GM18951 (cell line): ENCODE results near the gene CEMIP.
"Not testable (repeated sequence)": the region's sequence is repeated elsewhere in the genome, so short reads cannot be mapped to it uniquely, and the experiment has no call there.

ENCODE experiments used
- POLR2A ChIP-seq: IDR thresholded peaks from 4 replicates; pipeline ENCODE4 v1.6.1; 2011; ENCODE audit warnings: mild to moderate bottlenecking; ENCODE audit not compliant: insufficient read length, insufficient read depth; ENCODE audit errors: extremely low read depth
- in situ Hi-C: fragments of 300-500 bp; cut with MboI; formaldehyde crosslinking; loops from one replicate; pipeline ENCODE4 v1.12.0; 2022; ENCODE audit warnings: low sequenced_read_pairs, mixed read lengths, inconsistent platforms; ENCODE audit not compliant: unreplicated experiment

CEMIP gene

GRCh38 chr15:80744826-80745225 lies 34.3 kb upstream of the CEMIP start:
- in situ Hi-C loops = no loop called here

GRCh38 chr15:80745888-80746287 lies 33.3 kb upstream of the CEMIP start:
- TF ChIP-seq POLR2A = no peak
- in situ Hi-C loops = no loop called here

More at GRCh38 chr15:80744826-80745225, 34.3 kb upstream of the CEMIP start:
- no peak for TF ChIP-seq POLR2A

GRCh38 chr15:80747317-80748053 lies 31.7 kb upstream of the CEMIP start:
- no peak for TF ChIP-seq POLR2A
- in situ Hi-C loops = no loop called here

GRCh38 chr15:80749589-80749988 lies 29.6 kb upstream of the CEMIP start:
- no peak for TF ChIP-seq POLR2A
- in situ Hi-C loops = no loop called here

- in situ Hi-C loops = no loop called here
- no peak for TF ChIP-seq POLR2A
Measured at GRCh38 chr15:80750575-80750974, 28.6 kb upstream of the CEMIP start.

- no peak for TF ChIP-seq POLR2A
- in situ Hi-C loops = no loop called here
Measured at GRCh38 chr15:80752204-80752603, 27.0 kb upstream of the CEMIP start.

GRCh38 chr15:80753161-80753560 lies 26.0 kb upstream of the CEMIP start:
- no peak for TF ChIP-seq POLR2A
- in situ Hi-C loops = no loop called here

GRCh38 chr15:80754014-80754413 lies 25.2 kb upstream of the CEMIP start:
- no peak for TF ChIP-seq POLR2A
- in situ Hi-C loops = no loop called here

GRCh38 chr15:80755885-80756284 lies 23.3 kb upstream of the CEMIP start:
- in situ Hi-C loops = no loop called here
- TF ChIP-seq POLR2A = no peak

GRCh38 chr15:80758130-80758745 lies 20.9 kb upstream of the CEMIP start:
- TF ChIP-seq POLR2A = no peak
- in situ Hi-C loops = no loop called here

GRCh38 chr15:80760960-80761359 lies 18.2 kb upstream of the CEMIP start:
- TF ChIP-seq POLR2A = no peak
- in situ Hi-C loops = no loop called here

GRCh38 chr15:80761754-80762153 lies 17.4 kb upstream of the CEMIP start:
- in situ Hi-C loops = no loop called here
- no peak for TF ChIP-seq POLR2A

- in situ Hi-C loops = not testable (repeated sequence)
Measured at GRCh38 chr15:80763235-80763634, 15.9 kb upstream of the CEMIP start.

- TF ChIP-seq POLR2A = no peak
Measured at GRCh38 chr15:80764535-80764934, 14.6 kb upstream of the CEMIP start.

More at GRCh38 chr15:80764535-80764934, 14.6 kb upstream of the CEMIP start:
- in situ Hi-C loops = no loop called here
